ENCODE data around the gene TRABD2A.

TRABD2A gene

DNA sequence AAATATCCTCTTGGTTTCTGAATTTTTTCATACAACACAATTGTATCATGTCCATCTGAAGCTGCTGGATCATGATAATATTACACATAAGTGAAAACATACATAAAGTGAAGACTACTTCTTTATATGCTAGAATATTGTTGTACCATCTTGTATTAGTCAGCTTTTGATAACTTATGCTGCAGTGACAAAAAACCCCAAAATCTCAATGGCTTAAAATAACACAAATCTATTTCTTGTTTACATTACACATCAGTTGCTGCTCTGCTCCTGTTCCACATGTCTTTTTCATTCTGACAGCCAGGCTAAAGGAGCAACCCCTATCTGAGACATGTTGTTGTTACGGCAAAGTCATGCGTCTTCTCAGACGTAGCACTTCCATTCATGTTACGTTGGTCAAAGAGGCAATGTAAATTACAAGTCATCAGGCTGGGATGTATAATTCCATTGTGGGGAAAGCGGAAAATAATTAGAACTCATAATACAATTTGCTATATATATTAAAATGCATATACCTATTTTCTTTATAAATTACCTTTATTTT lies 30.3 kb upstream of the TRABD2A start:
- Histone ChIP-seq H3K27ac (no peak overlapping the region), H3K36me3 (peaks cover 13% of the 10 kb centered on the region), H3K27me3 (ENCODE audit: insufficient read depth, low read depth, severe bottlenecking) (no peaks in the 10 kb centered on the region), H3K4me3 (ENCODE audit: low read depth, low read length) (no peak overlapping the region), H3K9me3 (ENCODE audit: severe bottlenecking) (no peaks in the 10 kb centered on the region)
- DNase-seq, result no peak
- TF ChIP-seq, protein P1, sequence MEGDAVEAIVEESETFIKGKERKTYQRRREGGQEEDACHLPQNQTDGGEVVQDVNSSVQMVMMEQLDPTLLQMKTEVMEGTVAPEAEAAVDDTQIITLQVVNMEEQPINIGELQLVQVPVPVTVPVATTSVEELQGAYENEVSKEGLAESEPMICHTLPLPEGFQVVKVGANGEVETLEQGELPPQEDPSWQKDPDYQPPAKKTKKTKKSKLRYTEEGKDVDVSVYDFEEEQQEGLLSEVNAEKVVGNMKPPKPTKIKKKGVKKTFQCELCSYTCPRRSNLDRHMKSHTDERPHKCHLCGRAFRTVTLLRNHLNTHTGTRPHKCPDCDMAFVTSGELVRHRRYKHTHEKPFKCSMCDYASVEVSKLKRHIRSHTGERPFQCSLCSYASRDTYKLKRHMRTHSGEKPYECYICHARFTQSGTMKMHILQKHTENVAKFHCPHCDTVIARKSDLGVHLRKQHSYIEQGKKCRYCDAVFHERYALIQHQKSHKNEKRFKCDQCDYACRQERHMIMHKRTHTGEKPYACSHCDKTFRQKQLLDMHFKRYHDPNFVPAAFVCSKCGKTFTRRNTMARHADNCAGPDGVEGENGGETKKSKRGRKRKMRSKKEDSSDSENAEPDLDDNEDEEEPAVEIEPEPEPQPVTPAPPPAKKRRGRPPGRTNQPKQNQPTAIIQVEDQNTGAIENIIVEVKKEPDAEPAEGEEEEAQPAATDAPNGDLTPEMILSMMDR (IDR thresholded peaks at IDR 0.05; ENCODE audit: low read depth, low read length), result no peak

DNA sequence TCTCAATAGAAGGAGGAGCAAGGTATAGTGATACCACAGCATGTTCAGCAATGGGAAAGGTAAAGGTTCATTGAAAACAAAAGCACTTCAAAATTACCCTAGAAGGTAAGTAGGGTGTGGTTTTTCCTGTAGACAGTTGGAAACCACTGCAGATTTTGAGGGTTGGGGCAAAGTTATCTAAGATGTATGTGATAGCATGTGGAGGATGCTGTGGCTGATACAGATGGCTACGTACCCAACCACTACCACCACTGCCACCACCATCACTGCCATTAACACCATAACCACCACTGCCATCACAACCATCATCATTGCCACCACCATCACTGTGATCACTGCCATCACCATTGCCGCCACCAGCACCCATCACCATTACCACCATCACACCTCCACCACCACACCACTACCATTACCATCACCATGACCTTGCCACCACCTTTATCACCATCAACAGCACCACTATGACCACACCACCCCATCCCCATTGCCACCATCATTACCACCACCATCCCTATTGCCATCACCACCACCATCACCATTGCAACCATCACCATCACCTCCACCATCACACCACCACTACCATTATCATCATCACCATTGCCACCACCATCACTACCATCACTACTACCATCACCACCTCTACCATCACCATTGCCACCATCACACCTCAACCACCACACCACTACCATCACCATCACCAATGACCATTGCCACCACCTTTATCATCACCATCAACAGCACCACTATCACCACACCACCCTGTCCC lies 28.2 kb upstream of the TRABD2A start:
- Histone ChIP-seq H3K27me3 (ENCODE audit: insufficient read depth, low read depth, severe bottlenecking) (no peaks in the 10 kb centered on the region), H3K4me3 (ENCODE audit: low read depth, low read length) (no peak overlapping the region), H3K9me3 (ENCODE audit: severe bottlenecking) (no peaks in the 10 kb centered on the region), H3K36me3 (peaks cover 19% of the 10 kb centered on the region), H3K27ac (no peak overlapping the region)
- DNase-seq, result no peak
- TF ChIP-seq, protein P1 (IDR thresholded peaks at IDR 0.05; ENCODE audit: low read depth, low read length), result no peak

DNA sequence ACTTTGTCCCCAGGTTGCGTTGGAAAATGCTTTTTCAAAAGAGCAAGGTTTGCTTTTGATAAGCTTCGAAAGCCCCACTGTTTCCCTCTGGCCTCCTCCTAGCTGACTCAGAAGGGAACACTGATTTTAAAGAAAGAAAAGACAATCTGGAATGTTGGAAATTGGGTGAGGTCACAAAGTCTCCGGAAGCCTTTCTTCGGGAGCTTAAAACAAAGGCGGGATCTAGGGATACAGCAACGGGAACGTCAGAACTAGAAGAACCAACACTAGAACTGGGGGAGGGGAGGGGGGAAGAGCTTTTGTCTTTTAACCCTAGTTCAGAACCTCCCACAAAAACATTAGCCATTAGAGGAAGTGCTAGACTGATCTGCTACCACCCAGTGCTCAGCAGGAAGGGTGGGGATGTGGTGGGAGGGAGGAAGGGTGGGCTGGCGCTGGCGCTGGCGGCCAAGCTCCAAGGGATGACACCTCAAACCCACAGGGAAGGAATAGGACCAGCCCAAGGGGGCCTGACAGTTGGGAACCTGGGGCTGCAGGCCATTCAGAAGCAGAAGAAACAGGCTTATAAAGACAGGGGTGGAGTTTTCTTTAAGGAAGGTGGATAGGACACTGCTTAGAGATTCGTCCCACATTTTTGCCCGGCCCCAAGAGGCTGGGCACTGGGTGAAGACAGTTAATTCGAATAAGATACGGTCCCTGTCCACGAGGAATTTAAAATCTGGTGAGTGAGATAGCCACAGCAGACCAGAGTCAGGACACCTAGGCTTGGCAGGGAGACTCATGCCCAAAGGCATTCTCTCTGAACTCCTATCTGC lies 26.2 kb upstream of the TRABD2A start:
- Histone ChIP-seq H3K27ac (peak overlapping the region; percentile 96), H3K9me3 (ENCODE audit: severe bottlenecking) (no peaks in the 10 kb centered on the region), H3K36me3 (peaks cover 19% of the 10 kb centered on the region), H3K27me3 (ENCODE audit: insufficient read depth, low read depth, severe bottlenecking) (no peaks in the 10 kb centered on the region), H3K4me3 (ENCODE audit: low read depth, low read length) (peak overlapping the region; percentile 68)
- DNase-seq, result no peak
- TF ChIP-seq, protein P1 (IDR thresholded peaks at IDR 0.05; ENCODE audit: low read depth, low read length), result no peak

DNA sequence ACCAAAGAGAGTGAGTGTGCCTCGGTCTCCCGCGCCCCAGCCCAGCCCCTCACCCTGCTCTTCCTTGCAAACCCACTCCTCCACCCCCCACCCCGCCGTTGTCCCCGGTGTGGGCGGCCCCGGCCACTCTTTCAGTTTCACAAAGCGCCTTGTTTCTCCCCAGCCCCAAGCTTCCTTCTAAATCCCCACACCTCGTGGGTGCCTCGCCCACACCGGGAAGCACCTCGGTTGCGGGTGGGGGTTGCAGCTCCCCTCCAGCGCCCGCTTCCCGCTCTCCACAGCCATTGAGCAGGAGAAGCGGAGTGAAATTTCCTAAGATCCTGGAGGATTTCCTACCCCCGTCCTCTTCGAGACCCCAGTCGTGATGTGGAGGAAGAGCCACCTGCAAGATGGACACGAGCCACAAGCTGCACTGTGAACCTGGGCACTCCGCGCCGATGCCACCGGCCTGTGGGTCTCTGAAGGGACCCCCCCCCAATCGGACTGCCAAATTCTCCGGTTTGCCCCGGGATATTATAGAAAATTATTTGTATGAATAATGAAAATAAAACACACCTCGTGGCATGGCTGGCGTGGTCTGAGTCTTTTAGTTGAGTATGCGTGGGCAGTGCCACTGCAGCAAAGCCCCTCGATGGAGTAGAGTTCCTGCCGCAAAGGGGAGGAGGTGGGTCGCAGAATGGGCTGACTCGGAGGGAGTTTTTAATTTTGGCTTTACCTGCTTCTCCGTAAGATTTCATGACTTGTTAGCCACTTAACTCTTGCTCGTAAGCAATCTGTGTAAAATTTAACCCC lies 25.4 kb upstream of the TRABD2A start:
- no peaks in the 10 kb centered on the region for H3K27me3 ChIP-seq (ENCODE audit: insufficient read depth, low read depth, severe bottlenecking)
- peak; percentile 37 for DNase-seq
- H3K27ac ChIP-seq, result peak overlapping the region; percentile 96
- no peaks in the 10 kb centered on the region for H3K9me3 ChIP-seq (ENCODE audit: severe bottlenecking)
- TF ChIP-seq, protein P1 (IDR thresholded peaks at IDR 0.05; ENCODE audit: low read depth, low read length), result no peak
- H3K4me3 ChIP-seq (ENCODE audit: low read depth, low read length), result peak overlapping the region; percentile 68
- H3K36me3 ChIP-seq, result peaks cover 19% of the 10 kb centered on the region

DNA sequence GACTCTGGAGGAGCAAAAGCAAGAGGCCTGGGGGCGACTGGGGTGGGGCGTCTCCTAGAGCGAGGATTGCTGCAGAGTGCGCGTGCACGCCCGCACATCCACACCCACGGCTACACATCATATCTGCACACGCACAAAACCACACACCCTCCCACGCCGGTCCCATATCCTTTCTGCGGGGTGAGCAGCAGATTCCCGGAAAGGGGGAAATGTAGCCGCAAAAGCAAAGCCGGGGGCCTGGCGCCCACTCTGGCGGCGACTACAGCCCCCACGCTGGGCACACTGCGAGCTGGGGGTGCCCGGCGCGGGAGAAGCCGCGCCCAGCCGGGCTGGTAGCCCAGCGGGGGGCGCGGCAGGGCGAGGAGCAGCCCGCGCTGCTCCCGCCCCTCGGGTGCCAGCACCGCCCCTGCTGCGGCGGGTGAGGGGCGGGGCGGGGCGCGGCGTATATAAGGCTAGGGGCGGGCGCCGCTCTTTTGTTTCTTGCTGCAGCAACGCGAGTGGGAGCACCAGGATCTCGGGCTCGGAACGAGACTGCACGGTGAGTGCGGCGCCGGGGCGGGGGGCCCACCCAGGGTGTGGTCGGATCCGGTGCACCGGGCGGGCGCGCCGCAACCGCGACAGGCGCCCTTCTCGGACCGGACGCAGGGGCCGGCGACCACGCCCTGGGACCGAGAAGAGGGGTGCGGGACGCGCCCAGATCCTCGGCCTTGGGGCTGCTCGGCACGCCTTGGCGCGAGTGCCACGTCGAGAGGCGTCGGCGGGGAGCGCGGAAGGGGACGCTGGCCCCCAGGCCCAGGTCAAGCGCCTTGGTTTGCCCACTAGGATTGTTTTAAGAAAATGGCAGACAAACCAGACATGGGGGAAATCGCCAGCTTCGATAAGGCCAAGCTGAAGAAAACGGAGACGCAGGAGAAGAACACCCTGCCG lies 24.6 kb upstream of the TRABD2A start, which contains the start of gene TMSB10:
TSS of gene TMSB10 (plus strand) at position 476 of the 927 bp plus-strand sequence.
- TF ChIP-seq, protein P1 (IDR thresholded peaks at IDR 0.05; ENCODE audit: low read depth, low read length), result no peak
- Histone ChIP-seq H3K36me3 (peaks cover 19% of the 10 kb centered on the region), H3K27me3 (ENCODE audit: insufficient read depth, low read depth, severe bottlenecking) (no peaks in the 10 kb centered on the region), H3K27ac (peak within 1 kb of the TSS; percentile 96), H3K4me3 (ENCODE audit: low read depth, low read length) (peak within 1 kb of the TSS; percentile 68), H3K9me3 (ENCODE audit: severe bottlenecking) (no peaks in the 10 kb centered on the region)
- peak; percentile 87 for DNase-seq

Measured in WERI-Rb-1 (cell line).